ENCODE measurements around the gene IFNA16. TPM values are rescaled to one million over a fixed set of nuclear protein-coding genes. Genes with fewer than 3 reads are reported as not detected.
"Not testable (repeated sequence)": the region's sequence is repeated elsewhere in the genome, so short reads cannot be mapped to it uniquely, and the experiment has no call there.

The IFNA16 gene
- total RNA-seq, 2 donors from 2014 or later: not detected

GRCh38 chr9:21233258-21233657, 16.1 kb upstream of the IFNA16 start:
- Histone ChIP-seq H3K9ac (ENCODE audit: low read depth in 2 of 2, low read length in 2 of 2) (no peak overlapping the region), H3K27ac (no peak overlapping the region), H3K36me3 (no peaks in the 10 kb centered on the region), H3K4me1 (no peaks in the 10 kb centered on the region), H3K4me3 (no peak overlapping the region), H3K9me3 (no peaks in the 10 kb centered on the region), H3K27me3 (no peaks in the 10 kb centered on the region)
- intact Hi-C loops (cut with DNase I): no loop called here
- TF ChIP-seq CTCF (IDR thresholded peaks at IDR 0.05): no peak
- no peak for DNase-seq

- no peak within 1 kb of the TSS for H3K9ac ChIP-seq (ENCODE audit: low read depth in 2 of 2, low read length in 2 of 2)
- intact Hi-C loops (cut with DNase I): no loop called here
- H3K27ac ChIP-seq: no peak within 1 kb of the TSS
- no peaks in the 10 kb centered on the region for H3K27me3 ChIP-seq
- no peak for TF ChIP-seq CTCF (IDR thresholded peaks at IDR 0.05)
- H3K36me3 ChIP-seq: no peaks in the 10 kb centered on the region
- no peak within 1 kb of the TSS for H3K4me3 ChIP-seq
- H3K4me1 ChIP-seq: no peaks in the 10 kb centered on the region
- no peaks in the 10 kb centered on the region for H3K9me3 ChIP-seq
- no peak for DNase-seq
These were observed 11.0 kb upstream of the IFNA16 start, which contains the start of gene IFNA17 for GRCh38 chr9:21228122-21228521. Gene IFNA17 (minus strand): TSS chr9:21228222. CDS start chr9:21228173, 49 bp downstream.

- DNase-seq; H3K4me1 ChIP-seq; H3K27ac ChIP-seq; H3K9ac ChIP-seq (ENCODE audit: low read depth in 2 of 2, low read length in 2 of 2); H3K4me3 ChIP-seq; H3K27me3 ChIP-seq; intact Hi-C loops (cut with DNase I); H3K36me3 ChIP-seq; H3K9me3 ChIP-seq: not testable (repeated sequence)
These were observed 3.4 kb downstream of the IFNA16 start for GRCh38 chr9:21213411-21214326.

- H3K4me3 ChIP-seq; intact Hi-C loops (cut with DNase I); H3K27ac ChIP-seq; H3K9ac ChIP-seq (ENCODE audit: low read depth in 2 of 2, low read length in 2 of 2); H3K36me3 ChIP-seq; H3K27me3 ChIP-seq; H3K4me1 ChIP-seq; H3K9me3 ChIP-seq; DNase-seq: not testable (repeated sequence)
These were observed 5.0 kb downstream of the IFNA16 start for GRCh38 chr9:21212160-21212559.

DNA sequence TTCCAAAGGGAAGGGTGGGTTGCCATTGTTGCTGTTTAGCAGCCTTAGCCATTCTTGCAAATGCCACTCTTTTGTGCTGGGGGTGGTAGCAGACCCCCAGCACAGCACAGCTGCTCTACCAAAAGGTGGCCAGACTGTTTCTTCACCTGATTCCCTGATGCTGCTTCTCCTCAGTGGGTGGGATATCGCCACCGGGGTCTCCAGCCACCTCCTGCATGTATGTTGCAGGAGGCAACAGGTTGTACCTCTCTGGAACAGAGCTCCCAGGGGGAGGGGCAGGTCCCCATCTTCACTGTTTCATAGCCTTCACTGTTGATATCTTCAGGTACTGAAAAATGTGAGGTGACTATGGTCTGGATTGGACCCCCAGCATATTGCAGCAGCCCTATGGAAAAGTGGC, 6.3 kb downstream of the IFNA16 start:
- H3K9ac ChIP-seq (ENCODE audit: low read depth in 2 of 2, low read length in 2 of 2); DNase-seq; H3K27ac ChIP-seq; H3K27me3 ChIP-seq; H3K4me1 ChIP-seq; intact Hi-C loops (cut with DNase I); H3K36me3 ChIP-seq; H3K9me3 ChIP-seq; H3K4me3 ChIP-seq: not testable (repeated sequence)

GRCh38 chr9:21210311-21210710, 6.8 kb downstream of the IFNA16 start:
- DNase-seq: no peak
- H3K4me3 ChIP-seq: no peak overlapping the region
- H3K27ac ChIP-seq: no peak overlapping the region
- no peaks in the 10 kb centered on the region for H3K9me3 ChIP-seq
- H3K27me3 ChIP-seq: no peaks in the 10 kb centered on the region
- no peaks in the 10 kb centered on the region for H3K4me1 ChIP-seq
- no peak overlapping the region for H3K9ac ChIP-seq (ENCODE audit: low read depth in 2 of 2, low read length in 2 of 2)
- TF ChIP-seq CTCF (IDR thresholded peaks at IDR 0.05): no peak
- H3K36me3 ChIP-seq: no peaks in the 10 kb centered on the region
- intact Hi-C loops (cut with DNase I): no loop called here

DNA sequence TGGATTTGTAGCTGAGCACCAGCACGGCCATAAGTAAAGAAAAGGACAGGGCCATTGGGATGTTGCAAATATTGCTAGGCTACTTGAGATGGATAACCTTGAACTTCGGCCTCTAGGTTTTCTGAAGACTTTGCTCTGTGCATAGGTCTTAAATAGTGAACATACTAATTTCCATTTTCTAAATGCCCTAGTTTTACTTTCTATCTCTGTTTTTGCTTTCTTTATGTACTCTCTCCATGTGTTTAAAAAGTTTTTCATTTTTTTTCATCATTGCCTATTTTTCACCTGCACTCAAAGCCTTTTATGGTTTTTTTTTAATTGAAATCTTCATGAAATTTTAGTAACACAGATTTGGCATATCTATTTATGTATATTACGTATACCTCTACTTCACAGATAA, 10.1 kb downstream of the IFNA16 start, which contains the start of gene IFNA10:
Gene IFNA10 (minus strand): TSS at position 101 of the 400 bp plus-strand sequence. CDS start 46 bp downstream, at position 55.
- H3K4me1 ChIP-seq; H3K9ac ChIP-seq (ENCODE audit: low read depth in 2 of 2, low read length in 2 of 2); H3K27ac ChIP-seq; intact Hi-C loops (cut with DNase I); H3K27me3 ChIP-seq; H3K36me3 ChIP-seq; DNase-seq; H3K4me3 ChIP-seq; H3K9me3 ChIP-seq: not testable (repeated sequence)

Measured in colonic mucosa (tissue), 4 donors.